ENCODE results near the gene FAM240B. TPM values are rescaled to one million over a fixed set of nuclear protein-coding genes. Genes with fewer than 3 reads are reported as not detected.

The FAM240B gene
- total and polyA plus RNA-seq, 9 of the 15 experiments (the other 6 are each of a cell fraction or from before 2014, with no cell fraction given) = not detected

GRCh38 chr9:38662763-38663593 is 57.0 kb downstream of the FAM240B start (continued):
- TF ChIP-seq, protein P1, sequence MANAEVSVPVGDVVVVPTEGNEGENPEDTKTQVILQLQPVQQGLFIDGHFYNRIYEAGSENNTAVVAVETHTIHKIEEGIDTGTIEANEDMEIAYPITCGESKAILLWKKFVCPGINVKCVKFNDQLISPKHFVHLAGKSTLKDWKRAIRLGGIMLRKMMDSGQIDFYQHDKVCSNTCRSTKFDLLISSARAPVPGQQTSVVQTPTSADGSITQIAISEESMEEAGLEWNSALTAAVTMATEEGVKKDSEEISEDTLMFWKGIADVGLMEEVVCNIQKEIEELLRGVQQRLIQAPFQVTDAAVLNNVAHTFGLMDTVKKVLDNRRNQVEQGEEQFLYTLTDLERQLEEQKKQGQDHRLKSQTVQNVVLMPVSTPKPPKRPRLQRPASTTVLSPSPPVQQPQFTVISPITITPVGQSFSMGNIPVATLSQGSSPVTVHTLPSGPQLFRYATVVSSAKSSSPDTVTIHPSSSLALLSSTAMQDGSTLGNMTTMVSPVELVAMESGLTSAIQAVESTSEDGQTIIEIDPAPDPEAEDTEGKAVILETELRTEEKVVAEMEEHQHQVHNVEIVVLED (CRISPR knock-in tag; IDR thresholded peaks at IDR 0.05) = no peak
- TF ChIP-seq ARHGAP35 (IDR thresholded peaks at IDR 0.05; ENCODE audit: partially characterized antibody) (no peak), HEY1 (CRISPR knock-in tag; IDR thresholded peaks at IDR 0.05; ENCODE audit: borderline replicate concordance) (no peak), MLLT1 (IDR thresholded peaks at IDR 0.05) (no peak), HMG20B (CRISPR knock-in tag; IDR thresholded peaks at IDR 0.05) (no peak), ADNP (tag; IDR thresholded peaks at IDR 0.05) (no peak), ZBTB43 (CRISPR knock-in tag; IDR thresholded peaks at IDR 0.05) (no peak), WHSC1 (IDR thresholded peaks at IDR 0.05; ENCODE audit: low read length) (no peak), NFIX (CRISPR knock-in tag; IDR thresholded peaks at IDR 0.05; ENCODE audit: low read depth) (no peak), ZBTB9 (CRISPR knock-in tag; IDR thresholded peaks at IDR 0.05) (no peak), MAFG (tag; conservative IDR thresholded peaks at IDR 0.05) (no peak), MAFF (IDR thresholded peaks at IDR 0.05; ENCODE audit: low read length) (no peak), NR4A1 (CRISPR knock-in tag; IDR thresholded peaks at IDR 0.05) (no peak), NR4A1 (tag; IDR thresholded peaks at IDR 0.05) (no peak), CTBP1 (IDR thresholded peaks at IDR 0.05; ENCODE audit: borderline replicate concordance) (no peak), XRCC4 (IDR thresholded peaks at IDR 0.05; ENCODE audit: extremely low read depth, insufficient read depth, insufficient read length) (no peak)
- TF ChIP-seq, protein P2, sequence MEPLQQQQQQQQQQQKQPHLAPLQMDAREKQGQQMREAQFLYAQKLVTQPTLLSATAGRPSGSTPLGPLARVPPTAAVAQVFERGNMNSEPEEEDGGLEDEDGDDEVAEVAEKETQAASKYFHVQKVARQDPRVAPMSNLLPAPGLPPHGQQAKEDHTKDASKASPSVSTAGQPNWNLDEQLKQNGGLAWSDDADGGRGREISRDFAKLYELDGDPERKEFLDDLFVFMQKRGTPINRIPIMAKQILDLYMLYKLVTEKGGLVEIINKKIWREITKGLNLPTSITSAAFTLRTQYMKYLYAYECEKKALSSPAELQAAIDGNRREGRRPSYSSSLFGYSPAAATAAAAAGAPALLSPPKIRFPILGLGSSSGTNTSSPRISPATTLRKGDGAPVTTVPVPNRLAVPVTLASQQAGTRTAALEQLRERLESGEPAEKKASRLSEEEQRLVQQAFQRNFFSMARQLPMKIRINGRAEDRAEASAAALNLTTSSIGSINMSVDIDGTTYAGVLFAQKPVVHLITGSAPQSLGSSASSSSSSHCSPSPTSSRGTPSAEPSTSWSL (CRISPR knock-in tag; IDR thresholded peaks at IDR 0.05; ENCODE audit: borderline replicate concordance) = no peak

Data from K562 (cell line).